Breast epithelium (tissue), 3 donors: ENCODE results near the gene DSCAM.

Experiments
- POLR2A ChIP-seq: fragments of 450-650 bp; IDR thresholded peaks from one replicate; pipeline ENCODE4 v1.6.1; 2016; ENCODE audit warnings: antibody characterized with exemption, mild to moderate bottlenecking, moderate library complexity
- POLR2AphosphoS5 ChIP-seq, 3 donors: sonication (generic); formaldehyde crosslinking; IDR thresholded peaks; one replicate each; pipeline ENCODE4 v1.6.1; 2017; ENCODE audit warnings: antibody characterized with exemption in 3 of 3
- TF ChIP-seq, protein P1 (sequence below), 3 donors: fragments of 450-650 bp; IDR thresholded peaks; one replicate each; pipeline ENCODE4 v1.5.1; 2016 to 2017; ENCODE audit warnings: antibody characterized with exemption in 3 of 3, mild to moderate bottlenecking in 3 of 3, moderate library complexity in 3 of 3

DNA sequence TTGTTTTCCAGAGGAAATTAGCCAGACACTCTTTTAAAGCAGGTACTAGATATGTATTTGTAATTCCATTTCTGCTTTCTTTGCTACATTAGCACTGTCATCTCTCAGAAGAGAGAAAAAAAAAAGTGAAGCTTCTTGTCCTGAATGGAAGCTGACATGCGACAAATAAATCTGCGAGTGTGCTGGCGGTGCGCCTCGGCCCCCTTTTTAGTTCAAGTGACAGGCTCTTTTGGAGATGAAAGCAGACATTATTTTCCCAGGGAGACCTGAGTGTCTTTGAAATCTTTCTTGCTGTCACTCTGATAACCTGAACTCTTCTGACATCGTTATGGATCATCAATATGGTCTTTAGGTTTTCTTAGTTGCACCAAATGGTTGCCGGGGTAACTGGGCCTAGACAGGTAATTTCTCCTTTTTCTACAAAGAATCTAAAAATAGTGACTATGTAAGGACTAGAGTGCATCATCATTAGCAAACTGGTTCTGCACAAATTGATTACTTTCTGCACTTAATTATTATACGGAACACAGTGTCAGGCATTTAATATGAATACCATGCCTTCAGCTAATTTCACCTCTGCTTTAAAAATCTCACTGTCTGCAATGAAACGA, 501.1 kb downstream of the DSCAM start:
- TF ChIP-seq, protein P1, sequence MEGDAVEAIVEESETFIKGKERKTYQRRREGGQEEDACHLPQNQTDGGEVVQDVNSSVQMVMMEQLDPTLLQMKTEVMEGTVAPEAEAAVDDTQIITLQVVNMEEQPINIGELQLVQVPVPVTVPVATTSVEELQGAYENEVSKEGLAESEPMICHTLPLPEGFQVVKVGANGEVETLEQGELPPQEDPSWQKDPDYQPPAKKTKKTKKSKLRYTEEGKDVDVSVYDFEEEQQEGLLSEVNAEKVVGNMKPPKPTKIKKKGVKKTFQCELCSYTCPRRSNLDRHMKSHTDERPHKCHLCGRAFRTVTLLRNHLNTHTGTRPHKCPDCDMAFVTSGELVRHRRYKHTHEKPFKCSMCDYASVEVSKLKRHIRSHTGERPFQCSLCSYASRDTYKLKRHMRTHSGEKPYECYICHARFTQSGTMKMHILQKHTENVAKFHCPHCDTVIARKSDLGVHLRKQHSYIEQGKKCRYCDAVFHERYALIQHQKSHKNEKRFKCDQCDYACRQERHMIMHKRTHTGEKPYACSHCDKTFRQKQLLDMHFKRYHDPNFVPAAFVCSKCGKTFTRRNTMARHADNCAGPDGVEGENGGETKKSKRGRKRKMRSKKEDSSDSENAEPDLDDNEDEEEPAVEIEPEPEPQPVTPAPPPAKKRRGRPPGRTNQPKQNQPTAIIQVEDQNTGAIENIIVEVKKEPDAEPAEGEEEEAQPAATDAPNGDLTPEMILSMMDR (IDR thresholded peaks at IDR 0.05) = no peak
- TF ChIP-seq POLR2A (no peak), POLR2AphosphoS5 (IDR thresholded peaks at IDR 0.05) (no peak)
